IMR-90 (cell line): ENCODE data around the gene MAP1LC3A. TPM values are rescaled to one million over a fixed set of nuclear protein-coding genes. Genes with fewer than 3 reads are reported as not detected.
A peak's percentile ranks its signal among the peaks of the same experiment; 100 is the strongest.

Source experiments
- ATAC-seq: fragments of 200-7000 bp; cut with Tn5 transposase; 2 replicates; pipeline ENCODE4 v1.9.1; 2020; ENCODE audit warnings: low read depth, mild to moderate bottlenecking, moderate library complexity
- BruUV-seq: library from RNA; stranded (reverse); fragments of 400-500 nt; replicated peaks from 2 replicates; lab custom pipeline; 2021; lab: Mats Ljungman, UMichigan
- CTCF ChIA-PET: fragments of 300-600 bp; formaldehyde crosslinking; extraction: SDS; loops from one replicate; lab custom pipeline; 2021; ENCODE audit warnings: antibody characterized with exemption; lab: Yijun Ruan, JAX
- POLR2A ChIA-PET: fragments of 300-600 bp; sonication (Branson Sonifier 250); formaldehyde crosslinking; loops from one replicate; lab custom pipeline; 2022; ENCODE audit warnings: antibody characterized with exemption; ENCODE audit not compliant: unreplicated experiment; lab: Charles Lee
- DNase-seq: peaks from one replicate; pipeline ENCODE4 v3.0.0; 2013
- H2AFZ ChIP-seq: replicated peaks from 2 replicates; pipeline ENCODE3; 2013; ENCODE audit warnings: low read length, mild to moderate bottlenecking; ENCODE audit not compliant: poor library complexity
- H2AK5ac ChIP-seq: 2 replicates; pipeline ENCODE4 v1.6.1; 2013; ENCODE audit warnings: low read depth, low read length, inconsistent platforms
- H2AK9ac ChIP-seq: replicated peaks from 2 replicates; pipeline ENCODE3; 2013; ENCODE audit warnings: mild to moderate bottlenecking, low read depth, low read length, moderate library complexity; ENCODE audit not compliant: poor library complexity
- H2BK120ac ChIP-seq: 2 replicates; pipeline ENCODE4 v1.6.1; 2013; ENCODE audit warnings: low read depth, low read length, inconsistent platforms
- H2BK15ac ChIP-seq: 3 replicates; pipeline ENCODE4 v1.6.1; 2013; ENCODE audit warnings: low read depth, low read length, inconsistent platforms
- H2BK20ac ChIP-seq: 2 replicates; pipeline ENCODE4 v1.6.1; 2013; ENCODE audit warnings: low read depth, mild to moderate bottlenecking, inconsistent platforms, low read length, moderate library complexity
- H2BK5ac ChIP-seq: 2 replicates; pipeline ENCODE4 v1.6.1; 2013; ENCODE audit warnings: mild to moderate bottlenecking, low read depth, low read length, inconsistent platforms; ENCODE audit not compliant: poor library complexity, severe bottlenecking
- H3K14ac ChIP-seq: replicated peaks from 2 replicates; pipeline ENCODE4 v1.6.1; 2013; ENCODE audit warnings: low read depth, low read length, inconsistent platforms
- H3K18ac ChIP-seq: 2 replicates; pipeline ENCODE4 v1.6.1; 2013; ENCODE audit warnings: low read depth, low read length, control low read depth
- H3K23ac ChIP-seq: 2 replicates; pipeline ENCODE4 v1.6.1; 2013; ENCODE audit warnings: low read depth, low read length, inconsistent platforms
- H3K27ac ChIP-seq: 2 replicates; pipeline ENCODE4 v1.5.1; 2013; ENCODE audit warnings: mild to moderate bottlenecking, control low read depth, low read length; ENCODE audit not compliant: insufficient read depth
- H3K27me3 ChIP-seq: 2 replicates; pipeline ENCODE4 v1.6.1; 2013; ENCODE audit warnings: low read length; ENCODE audit not compliant: control insufficient read depth, insufficient read depth
- H3K36me3 ChIP-seq: 2 replicates; pipeline ENCODE4 v1.6.1; 2013; ENCODE audit warnings: low read length, mixed read lengths; ENCODE audit not compliant: control insufficient read depth, insufficient read depth
- H3K4ac ChIP-seq: 2 replicates; pipeline ENCODE4 v1.6.1; 2013; ENCODE audit warnings: low read depth, low read length, inconsistent platforms
- H3K4me1 ChIP-seq: 2 replicates; pipeline ENCODE4 v1.6.1; 2013; ENCODE audit warnings: low read length, mixed read lengths; ENCODE audit not compliant: control insufficient read depth, insufficient read depth
- H3K4me2 ChIP-seq: 2 replicates; pipeline ENCODE4 v1.6.1; 2013; ENCODE audit warnings: low read depth, mild to moderate bottlenecking, control low read depth, low read length, moderate library complexity
- H3K4me3 ChIP-seq: 2 replicates; pipeline ENCODE4 v1.5.1; 2013; ENCODE audit warnings: low read depth, mild to moderate bottlenecking, control low read depth, low read length, moderate library complexity; ENCODE audit not compliant: insufficient read depth
- H3K56ac ChIP-seq: 2 replicates; pipeline ENCODE4 v1.6.1; 2013; ENCODE audit warnings: low read length, inconsistent platforms; ENCODE audit not compliant: insufficient read depth; ENCODE audit errors: extremely low read depth
- H3K79me1 ChIP-seq, 2 experiments: 2 replicates each; pipeline ENCODE4 v1.6.1; 2013; ENCODE audit warnings: low read length in 2 of 2, inconsistent platforms in 1 of 2, low read depth in 1 of 2
- H3K9ac ChIP-seq: 2 replicates; pipeline ENCODE4 v1.6.1; 2013; ENCODE audit warnings: low read depth, low read length, control low read depth
- H3K9me1 ChIP-seq: 2 replicates; pipeline ENCODE4 v1.6.1; 2013; ENCODE audit warnings: low read length, inconsistent platforms; ENCODE audit not compliant: insufficient read depth
- H3K9me3 ChIP-seq: 2 replicates; pipeline ENCODE4 v1.6.1; 2013; ENCODE audit warnings: low read length; ENCODE audit not compliant: control insufficient read depth, insufficient read depth
- H4K20me1 ChIP-seq: 2 replicates; pipeline ENCODE4 v1.6.1; 2013; ENCODE audit warnings: low read length, inconsistent platforms; ENCODE audit not compliant: insufficient read depth
- H4K5ac ChIP-seq: 2 replicates; pipeline ENCODE4 v1.6.1; 2013; ENCODE audit warnings: mild to moderate bottlenecking, low read depth, low read length, control low read depth
- H4K8ac ChIP-seq, 2 experiments: 2 replicates each; pipeline ENCODE4 v1.6.1; 2013; ENCODE audit warnings: low read depth in 2 of 2, low read length in 2 of 2, control low read depth in 1 of 2, inconsistent platforms in 1 of 2
- H4K91ac ChIP-seq: 2 replicates; pipeline ENCODE4 v1.6.1; 2013; ENCODE audit warnings: low read depth, low read length, inconsistent platforms; ENCODE audit not compliant: insufficient read depth
- BHLHE40 ChIP-seq: fragments of 150-350 bp; IDR thresholded peaks from 2 replicates; pipeline ENCODE4 v1.6.1; 2016; ENCODE audit warnings: mild to moderate bottlenecking, low read depth, low read length
- CEBPB ChIP-seq: IDR thresholded peaks from 2 replicates; pipeline ENCODE4 v1.6.1; 2012; ENCODE audit warnings: low read depth, low read length, improper control_type of control experiment
- CHD1 ChIP-seq: IDR thresholded peaks from 2 replicates; pipeline ENCODE4 v1.6.1; 2012; ENCODE audit warnings: low read depth, low read length, improper control_type of control experiment
- CTCF ChIP-seq: conservative IDR thresholded peaks from 2 replicates; pipeline ENCODE4 v1.5.1; 2012; ENCODE audit warnings: mild to moderate bottlenecking, low read depth, low read length, improper control_type of control experiment
- FOS ChIP-seq: fragments of 150-350 bp; IDR thresholded peaks from 2 replicates; pipeline ENCODE4 v1.6.1; 2016; ENCODE audit warnings: low read depth, low read length
- MAFK ChIP-seq: IDR thresholded peaks from 2 replicates; pipeline ENCODE4 v1.6.1; 2012; ENCODE audit warnings: low read depth, low read length, improper control_type of control experiment
- MAZ ChIP-seq: IDR thresholded peaks from 2 replicates; pipeline ENCODE4 v1.6.1; 2012; ENCODE audit warnings: low read depth, mild to moderate bottlenecking, low read length, improper control_type of control experiment, moderate library complexity, borderline replicate concordance
- MXI1 ChIP-seq: IDR thresholded peaks from 2 replicates; pipeline ENCODE4 v1.6.1; 2012; ENCODE audit warnings: low read depth, mild to moderate bottlenecking, low read length, moderate library complexity, borderline replicate concordance
- NFE2L2 ChIP-seq: fragments of 150-350 bp; IDR thresholded peaks from 2 replicates; pipeline ENCODE4 v1.6.1; 2016; ENCODE audit warnings: low read depth, mild to moderate bottlenecking, low read length
- POLR2A ChIP-seq: IDR thresholded peaks from 2 replicates; pipeline ENCODE4 v1.6.1; 2012; ENCODE audit warnings: mild to moderate bottlenecking, low read depth, low read length
- RAD21 ChIP-seq: IDR thresholded peaks from 2 replicates; pipeline ENCODE4 v1.6.1; 2012; ENCODE audit warnings: low read length, improper control_type of control experiment
- RCOR1 ChIP-seq: IDR thresholded peaks from 2 replicates; pipeline ENCODE4 v1.6.1; 2012; ENCODE audit warnings: mild to moderate bottlenecking, low read length, improper control_type of control experiment; ENCODE audit not compliant: insufficient replicate concordance
- RFX5 ChIP-seq: IDR thresholded peaks from 2 replicates; pipeline ENCODE4 v1.8.0; 2012; ENCODE audit warnings: low read depth, mild to moderate bottlenecking, low read length, moderate library complexity
- SMC3 ChIP-seq: fragments of 150-350 bp; IDR thresholded peaks from 2 replicates; pipeline ENCODE4 v1.6.1; 2016; ENCODE audit warnings: low read depth, mild to moderate bottlenecking, antibody characterized with exemption, low read length, moderate library complexity
- USF2 ChIP-seq: fragments of 150-350 bp; IDR thresholded peaks from 2 replicates; pipeline ENCODE4 v1.6.1; 2017; ENCODE audit warnings: mild to moderate bottlenecking, antibody characterized with exemption, low read length, low read depth
- WGBS, 2 experiments: methylation state at CpG; one replicate each; pipeline versions ENCODE4 v1.1.5 to v1.1.7; 2013; ENCODE audit warnings: missing lambda C conversion rate in 2 of 2; ENCODE audit not compliant: insufficient read length in 1 of 2; ENCODE audit errors: extremely low coverage in 2 of 2; 5-methylcytosine and 5-hydroxymethylcytosine counted together
- dilution Hi-C: fragments of 300-500 bp; cut with HindIII; formaldehyde crosslinking; loops from one replicate; pipeline ENCODE4 v1.14.3; 2018; ENCODE audit warnings: low sequenced_read_pairs; ENCODE audit not compliant: unreplicated experiment
- in situ Hi-C: fragments of 300-500 bp; cut with MboI; formaldehyde crosslinking; loops from 3 replicates; pipeline ENCODE4 v1.14.3; 2019; ENCODE audit warnings: low sequenced_read_pairs, inconsistent platforms, mixed read lengths
- intact Hi-C: fragments of 100-400 bp; cut with micrococcal nuclease; formaldehyde crosslinking; loops from 2 replicates; pipeline ENCODE4 v1.10.0; 2022
- polyA plus RNA-seq, 3 experiments: library from polyadenylated mRNA; depleted of rRNA; stranded (reverse); fragments of >200 nt; gene quantifications; 2 replicates each; pipeline ENCODE4 v1.2.3, GENCODE V29; 2012; ENCODE audit warnings: low replicate concordance in 1 of 3
- total RNA-seq: library from RNA; depleted of rRNA; stranded (reverse); fragments of >200 nt; gene quantifications from 2 replicates; pipeline ENCODE4 v1.2.3, GENCODE V29; 2012
- TF ChIP-seq, protein P1 (sequence below): fragments of 150-350 bp; IDR thresholded peaks from 2 replicates; pipeline ENCODE4 v1.6.1; 2016; ENCODE audit warnings: low read depth, mild to moderate bottlenecking, low read length, moderate library complexity, borderline replicate concordance

MAP1LC3A gene
- total and polyA plus RNA-seq, 2 of the 4 experiments (the other 2 are of a cell fraction): 10.0 to 39.7 TPM

- H3K14ac ChIP-seq: 0 out of 2 replicates have a peak overlapping the region, but pooled peaks have one; percentile 12
- WGBS, 2 experiments: 100% methylated on average over 1 of the region's 4 CpGs; no CpG with 5 or more reads in 1 of the 2 experiments
- intact Hi-C loops (no loop called here), in situ Hi-C loops (no loop called here), dilution Hi-C loops (no loop called here)
- peaks cover 7% of the 10 kb centered on the region; the same call in 1 of the 2 replicates for H3K4me1 ChIP-seq
- no peak overlapping the region for H3K27ac ChIP-seq
- no peak overlapping the region for H3K23ac ChIP-seq
- peak; percentile 34 for DNase-seq
- H3K4me2 ChIP-seq: no peak overlapping the region
- no peak overlapping the region for H2BK5ac ChIP-seq
- peaks cover 15 to 49% of the 10 kb centered on the region in 2 experiments for H3K79me1 ChIP-seq
- no peaks in the 10 kb centered on the region for H4K20me1 ChIP-seq
- peaks cover 8% of the 10 kb centered on the region for H3K9me1 ChIP-seq
- H2AK5ac ChIP-seq: no peak overlapping the region
- ChIA-PET CTCF (no interaction called here), POLR2A (no interaction called here)
- H3K18ac ChIP-seq: no peak overlapping the region
- H4K91ac ChIP-seq: no peak overlapping the region
- H2AFZ ChIP-seq: no peak overlapping the region
- H3K27me3 ChIP-seq: no peaks in the 10 kb centered on the region
- no peak overlapping the region for H3K9ac ChIP-seq
- H3K36me3 ChIP-seq: peaks cover 16% of the 10 kb centered on the region
- no peak overlapping the region for H2BK20ac ChIP-seq
- no peak overlapping the region for H3K56ac ChIP-seq
- H4K5ac ChIP-seq: no peak overlapping the region
- no peak for ATAC-seq
- H3K4me3 ChIP-seq: no peak overlapping the region
- no peak overlapping the region for H2BK120ac ChIP-seq
- H2BK15ac ChIP-seq: no peak overlapping the region
- TF ChIP-seq, protein P1, sequence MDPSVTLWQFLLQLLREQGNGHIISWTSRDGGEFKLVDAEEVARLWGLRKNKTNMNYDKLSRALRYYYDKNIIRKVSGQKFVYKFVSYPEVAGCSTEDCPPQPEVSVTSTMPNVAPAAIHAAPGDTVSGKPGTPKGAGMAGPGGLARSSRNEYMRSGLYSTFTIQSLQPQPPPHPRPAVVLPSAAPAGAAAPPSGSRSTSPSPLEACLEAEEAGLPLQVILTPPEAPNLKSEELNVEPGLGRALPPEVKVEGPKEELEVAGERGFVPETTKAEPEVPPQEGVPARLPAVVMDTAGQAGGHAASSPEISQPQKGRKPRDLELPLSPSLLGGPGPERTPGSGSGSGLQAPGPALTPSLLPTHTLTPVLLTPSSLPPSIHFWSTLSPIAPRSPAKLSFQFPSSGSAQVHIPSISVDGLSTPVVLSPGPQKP: no peak
- TF ChIP-seq SMC3 (no peak), RCOR1 (no peak), USF2 (no peak), MAFK (no peak), BHLHE40 (no peak), FOS (no peak), POLR2A (no peak), RFX5 (no peak), CTCF (no peak), CHD1 (no peak), CEBPB (no peak), MXI1 (no peak), NFE2L2 (no peak), MAZ (no peak), RAD21 (no peak)
- H4K8ac ChIP-seq: no peak overlapping the region
- H3K4ac ChIP-seq: no peak overlapping the region
- H3K9me3 ChIP-seq: no peaks in the 10 kb centered on the region
- BruUV-seq: no TSS peak
- no peak overlapping the region for H2AK9ac ChIP-seq
These were observed 46.1 kb upstream of the MAP1LC3A start for GRCh38 chr20:34512266-34512954.
